Type B pancreatic cell (in vitro differentiated cells): Measurements from ENCODE around the gene RABGAP1. TPM values are rescaled to one million over a fixed set of nuclear protein-coding genes. Genes with fewer than 3 reads are reported as not detected.

Source experiments
- DNase-seq: peaks from one replicate; pipeline ENCODE4 v3.0.0; 2021; ENCODE audit warnings: mixed read lengths; ENCODE audit not compliant: unreplicated experiment; ENCODE audit errors: extremely low spot score
- H3K27ac Mint-ChIP-seq: 2 replicates; pipeline ENCODE4 v1.8.0; 2021; ENCODE audit warnings: mild to moderate bottlenecking, mixed read lengths
- H3K27me3 Mint-ChIP-seq: 2 replicates; pipeline ENCODE4 v1.8.0; 2021; ENCODE audit warnings: mixed read lengths
- H3K36me3 Mint-ChIP-seq: 2 replicates; pipeline ENCODE4 v1.8.0; 2021; ENCODE audit warnings: mixed read lengths
- H3K4me1 Mint-ChIP-seq: one replicate; pipeline ENCODE4 v1.8.0; 2021; ENCODE audit warnings: mixed read lengths; ENCODE audit not compliant: unreplicated experiment
- H3K4me3 Mint-ChIP-seq: 2 replicates; pipeline ENCODE4 v1.8.0; 2021; ENCODE audit warnings: mild to moderate bottlenecking, mixed read lengths
- H3K9me3 Mint-ChIP-seq: 2 replicates; pipeline ENCODE4 v1.8.0; 2021; ENCODE audit warnings: mixed read lengths
- total RNA-seq: library from RNA; stranded (reverse); gene quantifications from 2 replicates; pipeline ENCODE4 v1.2.1, GENCODE V29; 2021; ENCODE audit warnings: low replicate concordance
- TF ChIP-seq, protein P1 (sequence below): fragments of 200-600 bp; sonication (generic); conservative IDR thresholded peaks from 2 replicates; pipeline ENCODE4 v1.5.0; 2021; ENCODE audit warnings: antibody characterized with exemption, mild to moderate bottlenecking

RABGAP1 gene
- total RNA-seq, 1 donor from 2014 or later, result 68.4 TPM

DNA sequence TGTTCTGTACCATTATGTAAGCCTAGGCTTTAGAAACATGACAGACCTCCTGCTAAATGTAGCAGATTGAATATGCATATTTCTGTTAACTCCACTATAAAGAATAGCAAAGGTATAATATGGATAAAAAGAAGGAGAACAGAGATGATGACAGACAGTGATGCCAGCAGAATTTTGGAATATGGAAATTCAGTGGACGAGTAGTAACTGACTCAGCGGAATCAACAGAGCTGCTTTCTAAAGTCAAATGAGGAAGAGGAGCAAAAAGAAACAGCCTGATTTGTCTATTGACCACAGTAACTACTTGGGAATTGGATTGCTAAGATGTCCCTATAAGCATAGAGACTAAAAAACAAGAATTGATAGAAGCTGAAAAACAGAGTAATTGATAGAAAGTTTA, 100.7 kb downstream of the RABGAP1 start:
- H3K4me3 Mint-ChIP-seq, result no peak overlapping the region
- peaks cover 30% of the 10 kb centered on the region for H3K36me3 Mint-ChIP-seq
- no peaks in the 10 kb centered on the region for H3K9me3 Mint-ChIP-seq
- no peak overlapping the region for H3K27ac Mint-ChIP-seq
- DNase-seq, result no peak
- no peaks in the 10 kb centered on the region for H3K27me3 Mint-ChIP-seq
- H3K4me1 Mint-ChIP-seq, result peaks cover 13% of the 10 kb centered on the region
- TF ChIP-seq, protein P1, sequence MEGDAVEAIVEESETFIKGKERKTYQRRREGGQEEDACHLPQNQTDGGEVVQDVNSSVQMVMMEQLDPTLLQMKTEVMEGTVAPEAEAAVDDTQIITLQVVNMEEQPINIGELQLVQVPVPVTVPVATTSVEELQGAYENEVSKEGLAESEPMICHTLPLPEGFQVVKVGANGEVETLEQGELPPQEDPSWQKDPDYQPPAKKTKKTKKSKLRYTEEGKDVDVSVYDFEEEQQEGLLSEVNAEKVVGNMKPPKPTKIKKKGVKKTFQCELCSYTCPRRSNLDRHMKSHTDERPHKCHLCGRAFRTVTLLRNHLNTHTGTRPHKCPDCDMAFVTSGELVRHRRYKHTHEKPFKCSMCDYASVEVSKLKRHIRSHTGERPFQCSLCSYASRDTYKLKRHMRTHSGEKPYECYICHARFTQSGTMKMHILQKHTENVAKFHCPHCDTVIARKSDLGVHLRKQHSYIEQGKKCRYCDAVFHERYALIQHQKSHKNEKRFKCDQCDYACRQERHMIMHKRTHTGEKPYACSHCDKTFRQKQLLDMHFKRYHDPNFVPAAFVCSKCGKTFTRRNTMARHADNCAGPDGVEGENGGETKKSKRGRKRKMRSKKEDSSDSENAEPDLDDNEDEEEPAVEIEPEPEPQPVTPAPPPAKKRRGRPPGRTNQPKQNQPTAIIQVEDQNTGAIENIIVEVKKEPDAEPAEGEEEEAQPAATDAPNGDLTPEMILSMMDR, result no peak

DNA sequence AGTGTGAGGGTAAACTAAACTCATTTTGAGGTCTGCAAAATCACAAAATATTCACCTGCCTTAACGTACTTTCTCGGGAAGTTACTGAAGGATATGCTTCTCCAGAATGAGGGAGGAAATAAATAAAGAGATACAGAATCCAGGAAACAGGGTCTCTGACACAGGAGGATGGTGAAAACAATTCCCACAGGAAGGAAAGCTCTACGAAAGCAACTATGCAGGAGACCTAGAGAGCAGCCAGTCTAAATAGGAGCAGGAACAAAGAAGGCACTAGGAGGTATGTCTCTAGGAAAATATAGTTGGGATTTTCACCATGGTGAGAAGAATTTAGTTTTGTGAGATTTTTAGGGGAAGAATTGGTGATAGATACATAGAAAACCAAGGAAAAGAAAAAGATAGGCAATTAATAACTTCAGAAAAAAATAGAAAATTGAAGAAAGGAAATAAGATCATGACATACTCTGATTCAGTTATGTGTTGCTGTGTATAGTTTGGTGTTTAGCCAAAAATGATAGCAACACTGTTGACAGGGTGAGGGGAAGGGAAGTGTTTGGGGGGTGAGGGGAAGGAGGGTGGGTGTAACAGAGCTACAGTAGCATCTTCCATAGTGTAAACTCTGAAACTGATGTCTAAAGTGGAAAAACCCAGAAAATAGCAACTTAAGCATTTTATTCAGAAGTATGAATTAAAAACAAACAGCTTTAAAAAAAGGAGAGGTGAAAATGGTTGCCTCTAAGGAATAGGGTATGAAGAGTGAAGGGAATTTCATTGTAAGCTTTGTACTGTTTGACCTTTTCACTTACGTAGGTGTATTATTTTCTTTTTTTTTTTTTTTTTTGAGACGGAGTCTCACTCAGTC, 102.5 kb downstream of the RABGAP1 start:
- TF ChIP-seq, protein P1, result no peak
- DNase-seq, result no peak
- Mint-ChIP-seq H3K4me3 (no peak overlapping the region), H3K27me3 (no peaks in the 10 kb centered on the region), H3K27ac (no peak overlapping the region), H3K9me3 (no peaks in the 10 kb centered on the region), H3K4me1 (peaks cover 9% of the 10 kb centered on the region), H3K36me3 (peaks cover 30% of the 10 kb centered on the region)

DNA sequence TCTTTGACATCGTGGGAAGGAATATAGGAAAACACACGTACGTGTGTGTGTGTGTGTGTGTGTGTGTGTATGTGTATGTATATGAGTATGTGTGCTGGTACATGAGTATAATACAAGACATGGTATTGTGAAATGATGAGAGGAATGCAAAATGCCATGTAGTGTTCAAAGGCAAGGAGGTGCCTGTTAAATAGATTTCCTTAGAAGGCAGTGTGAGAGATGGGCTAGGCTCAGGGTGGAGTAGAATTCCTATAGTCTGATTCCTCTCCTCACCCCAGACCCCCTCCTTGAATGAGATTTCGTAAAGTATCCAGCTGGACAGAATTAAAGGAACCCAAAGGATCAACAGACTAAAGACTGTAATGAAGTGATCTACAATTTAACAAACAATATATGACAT, 103.8 kb downstream of the RABGAP1 start:
- peaks cover 11% of the 10 kb centered on the region for H3K4me1 Mint-ChIP-seq
- H3K36me3 Mint-ChIP-seq, result peaks cover 30% of the 10 kb centered on the region
- H3K9me3 Mint-ChIP-seq, result no peaks in the 10 kb centered on the region
- DNase-seq, result no peak
- no peaks in the 10 kb centered on the region for H3K27me3 Mint-ChIP-seq
- peak overlapping the region; percentile 29 for H3K4me3 Mint-ChIP-seq
- H3K27ac Mint-ChIP-seq, result peak overlapping the region; percentile 90
- TF ChIP-seq, protein P1, result no peak

DNA sequence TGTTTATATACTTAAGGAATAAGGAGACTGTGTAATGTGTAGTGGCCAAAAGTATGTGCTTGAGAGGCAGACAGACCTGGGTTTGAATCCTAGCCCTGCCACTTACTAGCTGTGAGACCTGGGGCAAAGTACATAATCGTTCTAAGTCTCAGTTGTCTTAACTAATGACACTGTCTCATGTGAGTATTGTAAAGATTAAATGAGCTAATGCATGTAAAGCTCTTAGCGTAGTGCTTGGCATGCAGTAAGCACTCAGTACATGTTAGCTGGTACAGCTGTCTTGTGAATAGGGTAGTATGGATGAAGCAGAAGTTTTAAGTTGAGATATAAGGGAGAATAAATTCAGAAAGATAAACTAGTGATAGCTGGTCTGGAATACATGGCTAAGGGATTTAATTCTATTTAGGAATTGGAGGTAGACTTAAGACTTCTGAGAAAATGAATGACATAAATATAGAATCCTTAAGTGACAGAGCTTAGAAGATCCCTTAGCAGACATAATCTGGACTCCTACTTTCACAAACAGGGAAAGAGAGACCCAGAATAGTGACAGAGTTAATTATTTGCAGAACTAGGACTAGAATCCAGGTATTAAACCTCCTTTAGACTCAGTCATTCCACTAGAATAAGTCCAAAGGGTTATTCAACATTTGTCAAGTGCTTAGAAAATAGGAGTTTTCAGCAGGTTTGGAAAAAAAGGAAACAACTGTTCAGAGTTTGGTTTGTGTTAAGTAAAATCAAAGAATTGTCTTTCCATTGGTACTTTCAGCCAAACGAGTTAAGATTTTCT, 105.8 kb downstream of the RABGAP1 start:
- no peak overlapping the region for H3K4me3 Mint-ChIP-seq
- TF ChIP-seq, protein P1, result no peak
- peaks cover 32% of the 10 kb centered on the region for H3K36me3 Mint-ChIP-seq
- H3K4me1 Mint-ChIP-seq, result peaks cover 11% of the 10 kb centered on the region
- no peaks in the 10 kb centered on the region for H3K27me3 Mint-ChIP-seq
- DNase-seq, result no peak
- no peaks in the 10 kb centered on the region for H3K9me3 Mint-ChIP-seq
- no peak overlapping the region for H3K27ac Mint-ChIP-seq

DNA sequence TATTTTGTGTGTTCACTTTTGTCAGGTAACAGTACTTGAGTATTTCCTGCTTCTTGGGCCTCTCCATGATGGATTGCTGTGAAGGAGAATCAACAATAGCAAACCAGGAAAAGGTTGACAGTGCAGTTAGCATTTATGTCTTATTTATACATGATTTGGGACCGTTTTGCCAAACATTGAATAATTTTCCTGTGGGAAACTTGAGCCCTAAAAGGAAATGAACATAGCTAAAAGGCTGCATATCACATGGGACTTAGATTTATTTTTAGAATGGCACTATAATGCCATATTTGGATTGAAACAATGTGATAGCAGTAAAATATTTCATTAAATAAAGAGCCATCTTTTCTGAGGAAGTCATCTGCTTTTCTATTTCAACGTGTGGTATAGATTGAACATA, 107.9 kb downstream of the RABGAP1 start:
- no peaks in the 10 kb centered on the region for H3K27me3 Mint-ChIP-seq
- no peak for DNase-seq
- no peak overlapping the region for H3K4me3 Mint-ChIP-seq
- H3K9me3 Mint-ChIP-seq, result no peaks in the 10 kb centered on the region
- TF ChIP-seq, protein P1, result no peak
- peaks cover 13% of the 10 kb centered on the region for H3K4me1 Mint-ChIP-seq
- H3K27ac Mint-ChIP-seq, result no peak overlapping the region
- H3K36me3 Mint-ChIP-seq, result peaks cover 15% of the 10 kb centered on the region
